ENCODE data around the gene FADS2.
A peak's percentile ranks its signal among the peaks of the same experiment; 100 is the strongest.

The FADS2 gene

DNA sequence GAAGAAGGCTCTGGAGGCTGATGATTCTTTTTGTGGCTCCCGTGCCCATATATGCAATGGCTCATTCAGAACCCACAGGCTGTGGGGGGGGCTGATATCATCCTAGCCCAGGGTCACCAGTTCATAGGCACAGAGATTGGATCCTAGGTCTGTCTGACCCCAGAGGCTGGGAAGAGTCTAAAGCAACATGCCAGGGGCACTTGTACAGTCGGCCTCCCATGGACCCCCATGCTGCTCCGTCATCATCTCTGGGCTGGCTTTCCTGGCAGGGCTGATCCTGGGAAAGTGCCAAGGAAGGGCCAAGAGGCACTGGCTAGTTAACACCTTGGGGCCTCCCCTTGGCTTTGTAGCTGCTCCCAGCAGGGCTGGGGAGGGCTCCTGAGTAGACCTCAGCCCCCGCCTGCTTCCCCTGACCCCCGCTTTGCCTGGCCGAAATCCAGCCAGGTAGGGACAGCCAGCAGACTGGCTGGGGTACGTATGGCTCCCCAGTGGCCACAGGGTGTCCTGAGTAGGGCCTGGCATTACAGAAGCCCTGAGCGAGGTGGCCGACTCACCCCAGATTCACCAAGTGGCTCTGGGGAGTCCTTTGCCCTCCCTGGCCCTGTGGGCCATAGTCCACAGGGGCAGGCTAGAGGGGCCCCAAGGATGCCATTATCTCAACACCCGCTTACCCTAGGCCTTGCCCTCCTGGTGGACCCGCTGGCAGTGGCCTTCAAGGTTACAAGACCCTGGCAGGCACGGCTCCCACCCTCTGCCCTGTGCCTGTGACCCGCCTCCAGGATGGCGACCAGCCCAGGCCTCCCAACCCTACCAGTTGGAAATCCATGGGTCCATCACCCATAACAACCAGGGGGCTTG, 40.7 kb downstream of the FADS2 start:
- H3K4me3 ChIP-seq (ENCODE audit: low read length), result no peak overlapping the region
- H3K9me3 ChIP-seq (ENCODE audit: insufficient read depth, low read length), result no peaks in the 10 kb centered on the region
- H3K36me3 ChIP-seq (replicated peaks; ENCODE audit: low read depth, low read length), result peaks cover 23% of the 10 kb centered on the region
- H4K20me1 ChIP-seq (ENCODE audit: insufficient read depth, low read length), result peaks cover 3% of the 10 kb centered on the region; the same call in 1 of the 2 replicates
- H3K27me3 ChIP-seq (ENCODE audit: low read depth, low read length), result peaks cover 8% of the 10 kb centered on the region; the same call in 1 of the 2 replicates
- no peak overlapping the region for H3K4me2 ChIP-seq (ENCODE audit: low read length)
- TF ChIP-seq EZH2phosphoT487 (IDR thresholded peaks at IDR 0.05; ENCODE audit: low read depth), result no peak
- H3K4me1 ChIP-seq (ENCODE audit: low read length), result peaks cover 15% of the 10 kb centered on the region
- no peak overlapping the region for H3K27ac ChIP-seq (ENCODE audit: low read length)
- H2AFZ ChIP-seq (ENCODE audit: low read depth, low read length), result no peak overlapping the region
- no peak overlapping the region for H3K9ac ChIP-seq (ENCODE audit: low read length)
- no peaks in the 10 kb centered on the region for H3K79me2 ChIP-seq (ENCODE audit: low read length)

DNA sequence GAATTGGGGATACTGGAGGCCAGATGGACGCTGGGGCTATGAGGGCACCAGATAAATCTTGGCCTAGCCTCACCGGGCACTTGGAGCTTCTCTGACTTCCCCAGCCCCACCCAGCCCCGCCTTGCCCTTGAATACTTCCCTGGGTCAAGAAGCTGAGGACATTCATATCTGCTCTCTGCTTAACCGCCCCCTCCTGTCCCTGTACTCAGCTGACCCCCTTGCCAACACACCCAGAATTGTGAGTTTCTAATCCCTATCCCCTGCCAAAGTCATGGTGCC, 41.3 kb downstream of the FADS2 start:
- Histone ChIP-seq H3K4me2 (ENCODE audit: low read length) (no peak overlapping the region), H3K4me3 (ENCODE audit: low read length) (no peak overlapping the region), H3K27me3 (ENCODE audit: low read depth, low read length) (peaks cover 8% of the 10 kb centered on the region; the same call in 1 of the 2 replicates), H3K27ac (ENCODE audit: low read length) (no peak overlapping the region), H3K9ac (ENCODE audit: low read length) (no peak overlapping the region), H3K79me2 (ENCODE audit: low read length) (no peaks in the 10 kb centered on the region), H3K4me1 (ENCODE audit: low read length) (peaks cover 15% of the 10 kb centered on the region), H2AFZ (ENCODE audit: low read depth, low read length) (no peak overlapping the region), H3K36me3 (replicated peaks; ENCODE audit: low read depth, low read length) (peaks cover 21% of the 10 kb centered on the region), H4K20me1 (ENCODE audit: insufficient read depth, low read length) (peaks cover 3% of the 10 kb centered on the region; the same call in 1 of the 2 replicates), H3K9me3 (ENCODE audit: insufficient read depth, low read length) (no peaks in the 10 kb centered on the region)
- TF ChIP-seq, protein P1, sequence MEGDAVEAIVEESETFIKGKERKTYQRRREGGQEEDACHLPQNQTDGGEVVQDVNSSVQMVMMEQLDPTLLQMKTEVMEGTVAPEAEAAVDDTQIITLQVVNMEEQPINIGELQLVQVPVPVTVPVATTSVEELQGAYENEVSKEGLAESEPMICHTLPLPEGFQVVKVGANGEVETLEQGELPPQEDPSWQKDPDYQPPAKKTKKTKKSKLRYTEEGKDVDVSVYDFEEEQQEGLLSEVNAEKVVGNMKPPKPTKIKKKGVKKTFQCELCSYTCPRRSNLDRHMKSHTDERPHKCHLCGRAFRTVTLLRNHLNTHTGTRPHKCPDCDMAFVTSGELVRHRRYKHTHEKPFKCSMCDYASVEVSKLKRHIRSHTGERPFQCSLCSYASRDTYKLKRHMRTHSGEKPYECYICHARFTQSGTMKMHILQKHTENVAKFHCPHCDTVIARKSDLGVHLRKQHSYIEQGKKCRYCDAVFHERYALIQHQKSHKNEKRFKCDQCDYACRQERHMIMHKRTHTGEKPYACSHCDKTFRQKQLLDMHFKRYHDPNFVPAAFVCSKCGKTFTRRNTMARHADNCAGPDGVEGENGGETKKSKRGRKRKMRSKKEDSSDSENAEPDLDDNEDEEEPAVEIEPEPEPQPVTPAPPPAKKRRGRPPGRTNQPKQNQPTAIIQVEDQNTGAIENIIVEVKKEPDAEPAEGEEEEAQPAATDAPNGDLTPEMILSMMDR (IDR thresholded peaks at IDR 0.05; ENCODE audit: low read depth, low read length), result no peak
- no peak for TF ChIP-seq EZH2phosphoT487 (IDR thresholded peaks at IDR 0.05; ENCODE audit: low read depth)

DNA sequence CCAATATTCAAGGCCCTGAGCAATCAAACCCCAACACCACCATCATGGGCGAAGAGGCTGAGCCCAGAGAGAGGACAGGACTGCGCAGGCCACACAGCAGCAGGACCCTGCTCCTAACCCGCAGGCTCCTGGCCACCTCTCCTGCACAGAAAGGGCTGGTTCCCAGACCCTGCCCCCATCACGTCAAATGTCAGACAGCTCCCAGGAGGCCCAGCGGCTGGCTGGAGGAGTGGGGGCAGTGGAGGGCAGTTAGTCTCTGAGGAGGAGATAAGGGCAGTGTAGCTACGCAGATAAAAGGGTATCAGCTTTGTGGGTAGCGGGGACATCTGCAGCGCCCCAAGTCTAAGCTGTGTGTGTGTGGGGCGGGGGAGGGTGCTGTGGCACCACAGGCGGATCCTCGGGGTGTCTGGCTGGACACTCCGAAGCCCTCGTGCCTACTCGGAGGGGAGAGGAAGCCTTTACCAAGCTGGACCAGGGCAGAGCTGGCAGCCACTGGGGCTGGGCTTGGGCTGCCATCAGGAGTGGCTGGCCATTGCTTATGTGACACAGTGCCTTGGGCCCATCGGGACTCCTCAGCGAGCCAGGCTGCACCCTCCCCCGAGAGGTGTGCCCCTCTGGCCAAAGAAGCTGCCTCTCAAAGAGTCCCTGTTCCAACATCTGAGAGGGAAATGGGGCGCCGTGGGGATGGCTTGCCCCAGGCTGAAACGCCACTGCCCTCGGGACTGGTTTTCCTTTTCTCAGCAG, 41.8 kb downstream of the FADS2 start:
- peaks cover 19% of the 10 kb centered on the region for H3K36me3 ChIP-seq (replicated peaks; ENCODE audit: low read depth, low read length)
- H4K20me1 ChIP-seq (ENCODE audit: insufficient read depth, low read length), result peaks cover 3% of the 10 kb centered on the region; the same call in 1 of the 2 replicates
- no peak overlapping the region for H3K27ac ChIP-seq (ENCODE audit: low read length)
- peaks cover 10% of the 10 kb centered on the region; the same call in 1 of the 2 replicates for H3K27me3 ChIP-seq (ENCODE audit: low read depth, low read length)
- no peaks in the 10 kb centered on the region for H3K9me3 ChIP-seq (ENCODE audit: insufficient read depth, low read length)
- no peak overlapping the region for H2AFZ ChIP-seq (ENCODE audit: low read depth, low read length)
- H3K4me3 ChIP-seq (ENCODE audit: low read length), result no peak overlapping the region
- H3K9ac ChIP-seq (ENCODE audit: low read length), result no peak overlapping the region
- peaks cover 15% of the 10 kb centered on the region for H3K4me1 ChIP-seq (ENCODE audit: low read length)
- no peaks in the 10 kb centered on the region for H3K79me2 ChIP-seq (ENCODE audit: low read length)
- TF ChIP-seq EZH2phosphoT487 (IDR thresholded peaks at IDR 0.05; ENCODE audit: low read depth), result no peak
- H3K4me2 ChIP-seq (ENCODE audit: low read length), result no peak overlapping the region

DNA sequence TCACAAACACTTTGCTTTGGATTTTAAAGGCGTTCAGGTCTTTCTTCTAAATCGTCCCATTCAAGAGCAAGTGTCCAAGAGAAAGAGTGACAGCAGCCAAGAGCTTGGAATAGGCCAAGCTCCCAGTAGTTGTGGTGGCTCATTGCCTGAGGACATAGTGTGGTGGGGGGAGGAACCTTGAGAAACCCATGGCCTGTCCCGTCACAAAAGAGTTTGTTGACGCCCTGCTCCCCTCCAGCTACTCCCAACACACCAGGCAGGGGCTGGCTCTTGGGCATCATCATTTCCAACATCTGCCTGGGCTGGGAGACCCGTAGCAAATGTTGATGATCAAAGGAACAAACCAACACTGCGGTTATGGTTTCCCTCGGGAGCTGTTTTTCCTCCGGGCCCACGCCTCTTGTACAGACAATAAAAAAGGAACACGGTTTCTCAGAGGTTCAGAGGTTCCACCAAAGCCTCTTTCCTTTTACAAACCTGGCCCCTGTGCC, 42.5 kb downstream of the FADS2 start:
- peak overlapping the region; percentile 90 for H3K4me3 ChIP-seq (ENCODE audit: low read length)
- TF ChIP-seq EZH2phosphoT487 (IDR thresholded peaks at IDR 0.05; ENCODE audit: low read depth), result no peak
- TF ChIP-seq, protein P1 (IDR thresholded peaks at IDR 0.05; ENCODE audit: low read depth, low read length), result no peak
- peaks cover 3% of the 10 kb centered on the region; the same call in 1 of the 2 replicates for H4K20me1 ChIP-seq (ENCODE audit: insufficient read depth, low read length)
- 0 out of 2 replicates have a peak overlapping the region, but pooled peaks have one; percentile 3 for H3K9ac ChIP-seq (ENCODE audit: low read length)
- H3K4me1 ChIP-seq (ENCODE audit: low read length), result peaks cover 15% of the 10 kb centered on the region
- H3K4me2 ChIP-seq (ENCODE audit: low read length), result peak overlapping the region; percentile 100
- H3K36me3 ChIP-seq (replicated peaks; ENCODE audit: low read depth, low read length), result peaks cover 11% of the 10 kb centered on the region
- H3K27ac ChIP-seq (ENCODE audit: low read length), result no peak overlapping the region
- no peaks in the 10 kb centered on the region for H3K79me2 ChIP-seq (ENCODE audit: low read length)
- H3K27me3 ChIP-seq (ENCODE audit: low read depth, low read length), result peaks cover 11% of the 10 kb centered on the region; the same call in 1 of the 2 replicates
- no peaks in the 10 kb centered on the region for H3K9me3 ChIP-seq (ENCODE audit: insufficient read depth, low read length)
- H2AFZ ChIP-seq (ENCODE audit: low read depth, low read length), result no peak overlapping the region

All from OCI-LY3 (cell line).